Sigmoid colon (tissue), 7 donors: ENCODE data around the gene ZXDC. TPM values are rescaled to one million over a fixed set of nuclear protein-coding genes. Genes with fewer than 3 reads are reported as not detected.
A peak's percentile ranks its signal among the peaks of the same experiment; 100 is the strongest.

Experiments
- DNase-seq: peaks from one replicate; pipeline ENCODE4 v3.0.0-alpha.2; 2019
- H3K27ac ChIP-seq, 4 donors: fragments of 200-600 bp; sonication (generic); one replicate each; pipeline ENCODE4 v1.5.1; 2016 to 2019; ENCODE audit warnings: mild to moderate bottlenecking in 1 of 4
- H3K27me3 ChIP-seq, 3 donors: fragments of 200-600 bp; sonication (generic); one replicate each; pipeline ENCODE4 v1.5.1; 2019; ENCODE audit warnings: mild to moderate bottlenecking in 1 of 3
- H3K36me3 ChIP-seq, 4 donors: fragments of 200-600 bp; sonication (generic); one replicate each; pipeline ENCODE4 v1.5.1; 2016 to 2019
- H3K4me1 ChIP-seq, 4 donors: fragments of 200-600 bp; sonication (generic); one replicate each; pipeline ENCODE4 v1.5.1; 2017 to 2019
- H3K4me3 ChIP-seq, 4 donors: fragments of 200-600 bp; sonication (generic); one replicate each; pipeline ENCODE4 v1.5.1; 2017 to 2019; ENCODE audit warnings: mild to moderate bottlenecking in 2 of 4, moderate library complexity in 1 of 4
- H3K9me3 ChIP-seq, 4 donors: fragments of 200-600 bp in 3 of 4; sonication (generic) in 3 of 4; one replicate each; pipeline versions ENCODE4 v1.5.1 to v1.6.1; 2013 to 2019
- EP300 ChIP-seq, 4 donors: sonication (generic); formaldehyde crosslinking; IDR thresholded peaks; one replicate each; pipeline ENCODE4 v1.6.1; 2017; ENCODE audit warnings: antibody characterized with exemption in 4 of 4
- POLR2A ChIP-seq, 2 donors: fragments of 450-650 bp; IDR thresholded peaks; one replicate each; pipeline ENCODE4 v1.6.1; 2016; ENCODE audit warnings: antibody characterized with exemption in 2 of 2, mild to moderate bottlenecking in 2 of 2, moderate library complexity in 2 of 2
- POLR2AphosphoS5 ChIP-seq, 4 donors: sonication (generic); formaldehyde crosslinking; IDR thresholded peaks; one replicate each; pipeline ENCODE4 v1.6.1; 2017; ENCODE audit warnings: antibody characterized with exemption in 4 of 4
- WGBS, 2 donors: extraction: QIAGEN DNeasy Blood & Tissue Kit; methylation state at CpG; one replicate each; pipeline ENCODE4 v1.1.7; 2013; 5-methylcytosine and 5-hydroxymethylcytosine counted together
- intact Hi-C: fragments of 100-400 bp; cut with DNase I; formaldehyde crosslinking; loops from one replicate; pipeline ENCODE4 v1.15.1; 2023
- polyA plus RNA-seq, 3 donors: library from polyadenylated mRNA; stranded (reverse); fragments of 200-250 nt; gene quantifications; one replicate each; pipeline ENCODE4 v1.2.3, GENCODE V29; 2013
- total RNA-seq, 4 donors: library from RNA; depleted of rRNA; stranded (reverse); fragments of >200 nt; gene quantifications; one replicate each; pipeline ENCODE4 v1.1.0, GENCODE V29; 2016
- TF ChIP-seq, protein P1 (sequence below), 4 experiments: fragments of 450-650 bp in 3 of 4; fragments of 200-600 bp in 1 of 4; IDR thresholded peaks; one replicate each; pipeline ENCODE4 v1.5.1; 2016 to 2019; ENCODE audit warnings: antibody characterized with exemption in 4 of 4, mild to moderate bottlenecking in 3 of 4, moderate library complexity in 2 of 4
- donor health status: healthy with polysubstance abuse.
- donor health status: Bipolar disorder and iron deficiency.
- donor health status: healthy.

ZXDC gene
- total and polyA plus RNA-seq, 7 donors = 5.5 to 33.8 (median 26.4) TPM

DNA sequence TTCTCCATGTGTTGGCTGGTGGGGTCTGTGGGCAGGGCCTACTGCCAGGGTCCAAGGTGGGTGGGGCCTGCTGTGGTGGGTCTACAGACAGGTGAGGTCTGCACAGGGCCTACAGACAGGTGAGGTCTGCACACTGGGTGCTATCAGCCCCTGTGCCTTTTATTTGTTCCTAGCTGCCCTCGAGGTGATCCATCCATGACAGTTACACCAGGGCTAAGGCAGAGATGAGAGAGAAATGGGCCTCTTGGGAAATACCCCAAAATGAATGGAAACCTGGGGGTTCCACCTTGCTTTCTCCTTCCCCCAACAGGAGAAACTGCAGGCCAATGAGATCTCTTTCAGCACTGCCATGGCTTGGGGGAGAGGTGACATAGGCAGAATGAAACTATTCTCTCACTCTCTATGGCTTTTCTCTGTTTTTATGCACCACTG is 44.6 kb downstream of the ZXDC start:
- Histone ChIP-seq H3K27ac (no peak overlapping the region), H3K4me1 (no peaks in the 10 kb centered on the region), H3K36me3 (peaks cover 0 to 4% (median 1%) of the 10 kb centered on the region in 4 donors), H3K4me3 (no peak overlapping the region), H3K9me3 (peaks cover 0 to 7% (median 3%) of the 10 kb centered on the region in 4 donors), H3K27me3 (no peaks in the 10 kb centered on the region)
- TF ChIP-seq, protein P1, sequence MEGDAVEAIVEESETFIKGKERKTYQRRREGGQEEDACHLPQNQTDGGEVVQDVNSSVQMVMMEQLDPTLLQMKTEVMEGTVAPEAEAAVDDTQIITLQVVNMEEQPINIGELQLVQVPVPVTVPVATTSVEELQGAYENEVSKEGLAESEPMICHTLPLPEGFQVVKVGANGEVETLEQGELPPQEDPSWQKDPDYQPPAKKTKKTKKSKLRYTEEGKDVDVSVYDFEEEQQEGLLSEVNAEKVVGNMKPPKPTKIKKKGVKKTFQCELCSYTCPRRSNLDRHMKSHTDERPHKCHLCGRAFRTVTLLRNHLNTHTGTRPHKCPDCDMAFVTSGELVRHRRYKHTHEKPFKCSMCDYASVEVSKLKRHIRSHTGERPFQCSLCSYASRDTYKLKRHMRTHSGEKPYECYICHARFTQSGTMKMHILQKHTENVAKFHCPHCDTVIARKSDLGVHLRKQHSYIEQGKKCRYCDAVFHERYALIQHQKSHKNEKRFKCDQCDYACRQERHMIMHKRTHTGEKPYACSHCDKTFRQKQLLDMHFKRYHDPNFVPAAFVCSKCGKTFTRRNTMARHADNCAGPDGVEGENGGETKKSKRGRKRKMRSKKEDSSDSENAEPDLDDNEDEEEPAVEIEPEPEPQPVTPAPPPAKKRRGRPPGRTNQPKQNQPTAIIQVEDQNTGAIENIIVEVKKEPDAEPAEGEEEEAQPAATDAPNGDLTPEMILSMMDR (IDR thresholded peaks at IDR 0.05) = no peak
- no peak for TF ChIP-seq POLR2A (IDR thresholded peaks at IDR 0.05)
- intact Hi-C loops = no loop called here
- WGBS, 2 donors = 87 to 88% methylated on average over 1 of the region's 1 CpG
- no peak for DNase-seq

DNA sequence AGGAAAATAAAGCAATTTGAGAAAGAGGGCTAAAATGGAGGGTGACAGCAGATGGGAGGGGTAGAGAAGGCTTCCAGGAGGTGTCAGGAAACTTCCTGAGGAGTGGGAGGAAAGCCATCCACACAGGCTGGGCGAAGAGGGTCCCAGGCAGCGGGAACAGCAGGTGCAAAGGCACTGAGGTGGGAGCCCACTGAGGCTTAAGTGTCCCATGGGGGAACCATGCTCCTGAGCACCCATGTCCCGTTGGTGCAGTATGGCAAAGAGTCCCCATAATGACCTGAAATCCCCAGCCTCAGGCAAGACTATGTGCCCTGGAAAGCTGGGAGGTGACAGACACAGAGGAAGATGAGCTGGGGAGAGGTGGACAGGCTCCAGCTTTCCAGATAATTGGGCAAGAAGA is 50.9 kb downstream of the ZXDC start:
- no peaks in the 10 kb centered on the region for H3K27me3 ChIP-seq

DNA sequence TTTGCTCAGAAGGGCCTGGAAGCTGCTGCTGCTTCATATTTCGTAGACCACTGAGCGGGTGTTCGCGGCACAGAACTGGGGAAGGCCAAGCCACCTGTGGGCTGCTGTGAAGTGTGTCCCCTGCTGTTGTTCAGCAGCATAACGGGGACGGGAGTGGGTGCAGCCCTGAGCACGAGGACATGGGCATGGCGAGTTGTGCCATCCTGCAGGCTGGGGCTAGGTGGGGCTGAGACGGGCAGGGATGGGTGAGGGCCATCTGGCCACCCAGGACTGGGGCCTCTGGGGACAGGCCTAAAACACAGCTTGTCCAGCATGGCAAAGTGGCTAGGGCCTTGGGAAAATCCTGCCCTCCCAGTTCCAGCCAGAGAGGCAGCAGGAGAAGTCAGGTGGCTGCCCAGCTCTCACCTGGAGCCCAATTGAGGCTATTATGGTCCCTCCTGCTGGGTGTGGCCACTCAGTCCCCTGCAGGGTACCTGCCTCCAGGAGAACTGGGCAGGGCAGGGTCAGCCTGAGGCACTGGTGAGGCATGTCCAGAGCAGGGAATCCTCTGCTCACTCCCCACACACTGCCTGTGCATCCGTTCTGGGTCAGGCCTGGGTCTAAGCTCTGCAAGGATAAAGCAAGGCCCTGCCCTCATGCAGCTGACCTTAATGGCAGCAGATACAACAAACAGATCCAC is 51.5 kb downstream of the ZXDC start:
- DNase-seq = peak; percentile 46
- H3K27me3 ChIP-seq = peaks cover 0 to 2% (median 0%) of the 10 kb centered on the region in 3 donors
- TF ChIP-seq POLR2A (IDR thresholded peaks at IDR 0.05) (no peak), POLR2AphosphoS5 (IDR thresholded peaks at IDR 0.05) (no peak), EP300 (IDR thresholded peaks at IDR 0.05) (no peak)
- TF ChIP-seq, protein P1 (IDR thresholded peaks at IDR 0.05) = no peak
- intact Hi-C loops = no loop called here
- no peak overlapping the region for H3K4me3 ChIP-seq
- H3K9me3 ChIP-seq = peaks cover 0 to 12% (median 7%) of the 10 kb centered on the region in 4 donors
- no peaks in the 10 kb centered on the region for H3K36me3 ChIP-seq
- WGBS, 2 donors = 89 to 96% methylated on average over 10 of the region's 10 CpGs
- no peak overlapping the region for H3K27ac ChIP-seq
- no peaks in the 10 kb centered on the region for H3K4me1 ChIP-seq

More for the DNA sequence above, 50.9 kb downstream of the ZXDC start:
- Histone ChIP-seq H3K27ac (no peak overlapping the region), H3K9me3 (peaks cover 0 to 12% (median 7%) of the 10 kb centered on the region in 4 donors), H3K4me1 (no peaks in the 10 kb centered on the region), H3K4me3 (no peak overlapping the region), H3K36me3 (no peaks in the 10 kb centered on the region)
- TF ChIP-seq EP300 (IDR thresholded peaks at IDR 0.05) (no peak), POLR2A (IDR thresholded peaks at IDR 0.05) (no peak), POLR2AphosphoS5 (IDR thresholded peaks at IDR 0.05) (no peak)
- TF ChIP-seq, protein P1 (IDR thresholded peaks at IDR 0.05) = no peak
- 77 to 93% methylated on average over 3 of the region's 3 CpGs for WGBS, 2 donors
- peak; percentile 26 for DNase-seq
- intact Hi-C loops = no loop called here

- TF ChIP-seq POLR2A (IDR thresholded peaks at IDR 0.05) (no peak), POLR2AphosphoS5 (IDR thresholded peaks at IDR 0.05) (no peak), EP300 (IDR thresholded peaks at IDR 0.05) (no peak)
- TF ChIP-seq, protein P1 (IDR thresholded peaks at IDR 0.05) = no peak
- 90 to 92% methylated on average over 26 of the region's 26 CpGs for WGBS, 2 donors
- Histone ChIP-seq H3K27me3 (peaks cover 0 to 10% (median 0%) of the 10 kb centered on the region in 3 donors), H3K4me1 (no peaks in the 10 kb centered on the region), H3K27ac (no peak overlapping the region), H3K9me3 (peaks cover 0 to 12% (median 6%) of the 10 kb centered on the region in 4 donors), H3K4me3 (no peak overlapping the region), H3K36me3 (no peaks in the 10 kb centered on the region)
- intact Hi-C loops = no loop called here
- DNase-seq = peak; percentile 52
These were observed 52.3 kb downstream of the ZXDC start for GRCh38 chr3:126423191-126424038.
